Rectal smooth muscle tissue (tissue), 1 donor: ENCODE results near the gene NHERF1.

Experiments used
- H3K27ac ChIP-seq: one replicate; pipeline ENCODE4 v1.7.0; 2013; ENCODE audit warnings: low read depth, low read length, inconsistent platforms
- H3K27me3 ChIP-seq: one replicate; pipeline ENCODE4 v1.7.0; 2013; ENCODE audit warnings: low read length; ENCODE audit not compliant: control insufficient read depth, insufficient read depth
- H3K36me3 ChIP-seq: one replicate; pipeline ENCODE4 v1.7.0; 2013; ENCODE audit warnings: low read length; ENCODE audit not compliant: control insufficient read depth, insufficient read depth
- H3K4me1 ChIP-seq: one replicate; pipeline ENCODE4 v1.7.0; 2013; ENCODE audit warnings: low read length; ENCODE audit not compliant: control insufficient read depth, insufficient read depth
- H3K4me3 ChIP-seq: one replicate; pipeline ENCODE4 v1.7.0; 2013; ENCODE audit warnings: low read length
- H3K9ac ChIP-seq: one replicate; pipeline ENCODE4 v1.7.0; 2013; ENCODE audit warnings: low read length

Gene NHERF1

DNA sequence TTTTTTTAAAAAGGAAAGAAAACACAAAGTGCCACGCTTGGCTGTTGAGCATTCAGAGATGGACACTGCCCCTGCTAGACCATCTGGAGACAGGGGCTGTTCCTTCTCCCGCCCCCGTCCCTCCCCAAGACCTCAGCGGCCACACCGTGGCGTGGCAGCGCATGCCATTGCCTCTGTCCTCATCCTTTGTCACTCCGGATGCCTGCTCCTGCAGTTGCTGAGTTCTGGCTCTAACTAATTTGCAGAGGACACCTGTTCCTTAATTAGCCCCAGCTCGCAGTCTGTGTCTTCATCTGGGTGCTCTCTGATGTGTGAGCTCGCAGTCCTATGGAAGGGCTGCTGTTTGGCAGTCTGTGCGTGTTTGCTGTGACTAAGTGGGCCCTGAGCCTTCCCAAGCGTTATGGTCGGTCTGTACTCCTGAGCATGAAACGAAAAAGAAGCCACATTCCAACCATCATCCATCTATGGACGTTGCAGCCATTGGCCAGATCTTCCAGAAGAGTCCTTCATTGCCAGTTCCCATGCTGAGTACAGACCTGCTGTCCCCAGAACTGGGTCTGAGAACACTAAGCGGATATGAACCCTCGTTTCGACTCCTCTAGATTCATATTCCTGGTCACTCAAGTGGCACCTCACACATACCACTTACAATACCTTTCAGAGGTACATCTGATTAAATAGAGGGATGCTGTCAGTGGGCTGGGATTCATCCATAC lies 68.6 kb downstream of the NHERF1 start:
- Histone ChIP-seq H3K4me1 (peaks cover 3% of the 10 kb centered on the region), H3K27ac (no peak overlapping the region), H3K9ac (no peak overlapping the region), H3K4me3 (no peak overlapping the region), H3K27me3 (no peaks in the 10 kb centered on the region), H3K36me3 (no peaks in the 10 kb centered on the region)

DNA sequence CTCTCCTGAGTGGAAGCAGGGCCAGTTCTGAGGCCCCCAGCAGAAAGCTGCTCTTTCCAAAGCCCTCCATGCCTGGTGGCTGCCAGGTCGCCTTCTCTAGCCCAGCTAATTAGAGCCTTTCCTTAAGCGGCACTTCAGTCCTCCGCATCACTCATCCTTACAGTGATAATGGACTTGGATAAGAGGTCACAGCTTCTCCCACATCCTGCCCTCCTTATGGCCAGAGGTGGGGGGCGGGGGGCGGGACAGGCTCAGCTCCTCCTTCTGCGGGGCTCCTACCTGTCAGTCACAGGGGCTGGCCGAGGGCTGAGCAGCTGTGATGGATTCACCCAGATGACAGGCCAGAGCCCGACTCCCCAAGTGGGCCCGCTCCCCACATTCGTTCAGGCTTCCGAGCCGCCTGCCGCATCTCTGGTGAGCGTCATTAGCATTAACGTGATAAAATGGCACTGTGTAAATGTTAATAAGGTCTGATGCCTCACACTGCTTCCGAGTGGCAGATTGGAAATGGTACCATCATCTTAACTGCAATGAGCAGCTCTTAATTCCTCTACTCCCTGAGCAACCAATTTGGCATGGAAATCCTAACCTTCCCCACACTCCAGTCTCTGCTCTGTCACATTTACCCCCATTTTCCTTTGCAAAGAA lies 70.0 kb downstream of the NHERF1 start:
- H3K9ac ChIP-seq, result no peak overlapping the region
- H3K4me3 ChIP-seq, result no peak overlapping the region
- no peak overlapping the region for H3K27ac ChIP-seq
- peaks cover 2% of the 10 kb centered on the region for H3K4me1 ChIP-seq
- no peaks in the 10 kb centered on the region for H3K27me3 ChIP-seq
- no peaks in the 10 kb centered on the region for H3K36me3 ChIP-seq
